Erythroblast (primary cell): ENCODE results near the gene KIRREL3.
"Not testable (repeated sequence)": the region's sequence is repeated elsewhere in the genome, so short reads cannot be mapped to it uniquely, and the experiment has no call there.

ENCODE experiments used
- DNase-seq, 2 experiments: peaks; one replicate each; lab custom pipeline; 2025; lab: John Stamatoyannopoulos, UW
- GATA1 ChIP-seq: IDR thresholded peaks from 2 replicates; pipeline ENCODE4 v1.6.1; 2011; ENCODE audit warnings: low read depth, mild to moderate bottlenecking, control low read depth, low read length, moderate library complexity
- POLR2A ChIP-seq: IDR thresholded peaks from 2 replicates; pipeline ENCODE4 v1.6.1; 2011; ENCODE audit warnings: mild to moderate bottlenecking, low read length

The KIRREL3 gene

GRCh38 chr11:126405906-126406305 is 594.7 kb downstream of the KIRREL3 start:
- TF ChIP-seq GATA1 (no peak), POLR2A (no peak)
- no peak for DNase-seq

DNA sequence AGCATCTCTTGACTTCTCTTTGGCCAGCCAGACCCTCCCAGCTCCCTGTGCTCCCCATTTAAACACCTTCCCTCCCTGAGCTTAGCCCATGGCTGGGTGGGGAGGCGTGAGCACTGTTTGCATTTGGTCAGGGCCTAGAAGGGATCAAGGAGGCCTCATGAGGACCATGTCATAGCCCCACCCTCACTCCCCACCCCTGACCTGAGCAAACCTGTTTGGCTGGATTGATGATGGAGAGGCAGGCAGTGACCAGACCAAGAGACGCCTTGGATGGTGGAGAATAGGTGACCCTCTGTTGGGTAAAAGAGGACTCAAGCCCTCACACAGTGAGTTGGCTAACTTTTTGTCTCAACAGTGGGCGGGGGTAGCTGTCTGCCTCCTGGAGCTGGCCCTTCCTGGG is 595.2 kb downstream of the KIRREL3 start:
- DNase-seq: no peak

GRCh38 chr11:126404367-126404766 is 596.2 kb downstream of the KIRREL3 start:
- TF ChIP-seq GATA1: no peak
- no peak for DNase-seq

More for the DNA sequence above, 595.2 kb downstream of the KIRREL3 start:
- TF ChIP-seq POLR2A (no peak), GATA1 (no peak)

DNA sequence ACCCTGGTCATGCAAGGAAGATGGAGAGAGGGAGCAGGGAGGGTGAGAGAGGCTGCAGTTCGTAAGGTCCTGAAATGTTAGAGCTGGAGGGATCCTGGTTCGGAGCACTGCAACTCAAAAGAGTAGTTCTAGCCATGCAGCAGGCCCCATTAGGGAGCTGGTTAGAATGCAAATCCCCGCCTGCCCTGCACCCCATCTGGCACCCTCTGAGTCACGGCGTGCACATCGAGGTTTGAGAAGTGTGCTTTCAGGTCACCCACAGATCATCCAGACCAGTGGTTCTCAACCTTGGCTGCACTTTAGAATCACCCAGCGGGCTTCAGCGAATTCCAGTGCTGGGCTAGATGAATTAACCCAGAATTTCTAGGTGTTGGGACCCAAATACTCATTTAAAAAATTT is 596.9 kb downstream of the KIRREL3 start:
- DNase-seq: no peak
- TF ChIP-seq POLR2A (no peak), GATA1 (no peak)

- DNase-seq: no peak
- TF ChIP-seq POLR2A (no peak), GATA1 (no peak)
Measured at GRCh38 chr11:126403022-126403581, 597.5 kb downstream of the KIRREL3 start.

DNA sequence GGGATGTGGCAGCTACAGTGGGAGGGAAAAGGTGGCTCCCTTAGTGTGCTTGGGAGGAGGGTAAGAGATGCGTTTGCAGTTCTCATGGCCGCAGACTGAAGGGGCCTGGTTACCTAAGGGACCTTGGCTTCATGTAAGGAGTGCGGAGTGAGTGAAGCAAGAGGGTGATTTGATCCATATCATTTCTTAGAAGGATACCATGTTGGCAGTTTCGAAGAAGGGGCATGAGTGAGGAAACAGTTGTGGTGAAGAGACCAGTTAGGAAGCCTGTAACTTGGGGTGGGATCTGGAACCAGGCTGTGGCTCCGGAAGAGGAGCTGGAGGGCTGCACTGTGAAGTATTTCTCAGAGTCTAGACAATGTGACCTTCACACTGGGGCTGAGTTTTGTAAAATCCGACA is 600.1 kb downstream of the KIRREL3 start:
- no peak for TF ChIP-seq POLR2A
- no peak for TF ChIP-seq GATA1
- DNase-seq: no peak

DNA sequence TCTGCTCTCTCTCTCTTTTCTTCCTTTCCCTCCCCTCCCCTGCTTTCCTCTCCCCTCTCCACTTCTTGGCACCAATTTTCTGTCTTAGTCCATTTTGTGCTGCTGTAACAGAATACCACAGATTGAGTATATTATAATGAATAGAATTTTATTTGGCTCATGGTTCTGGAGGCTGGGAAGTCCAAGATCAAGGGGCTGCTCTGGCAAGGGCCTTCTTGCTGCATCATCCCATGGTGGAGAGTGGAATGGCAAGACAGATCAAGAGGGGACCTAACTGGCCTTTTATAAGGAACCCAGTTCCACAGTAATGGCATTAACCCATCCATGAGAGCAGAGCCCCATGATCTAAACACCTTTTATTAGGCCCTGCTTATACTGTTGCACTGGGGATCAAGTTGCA is 600.6 kb downstream of the KIRREL3 start:
- no peak for TF ChIP-seq GATA1
- TF ChIP-seq POLR2A: no peak
- no peak for DNase-seq

DNA sequence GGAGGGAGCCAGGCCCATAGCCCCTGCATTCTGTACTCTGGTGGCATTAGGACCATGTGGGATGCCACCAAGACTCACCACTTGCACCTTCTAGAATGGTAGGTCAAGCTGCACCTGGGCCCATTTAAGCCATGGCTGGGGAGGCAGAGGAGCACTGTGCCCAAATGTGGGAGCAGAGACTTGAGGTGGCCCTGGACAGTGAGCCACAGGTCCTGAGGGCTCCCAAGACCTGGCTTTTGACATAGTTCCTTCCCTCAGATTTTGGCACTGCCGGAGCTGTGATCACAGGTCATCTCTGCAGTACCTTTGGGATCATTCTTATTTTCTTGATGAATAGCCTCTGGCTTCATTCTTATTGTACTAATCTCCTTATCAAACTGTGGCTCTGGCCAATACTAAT is 601.8 kb downstream of the KIRREL3 start:
- TF ChIP-seq GATA1 (no peak), POLR2A (no peak)
- no peak for DNase-seq

- DNase-seq: no peak
- TF ChIP-seq POLR2A: no peak
- TF ChIP-seq GATA1: no peak
Measured at GRCh38 chr11:126398296-126398695, 602.3 kb downstream of the KIRREL3 start.

- TF ChIP-seq GATA1: no peak
- TF ChIP-seq POLR2A: no peak
- no peak for DNase-seq
Measured at GRCh38 chr11:126396965-126397364, 603.6 kb downstream of the KIRREL3 start.

DNA sequence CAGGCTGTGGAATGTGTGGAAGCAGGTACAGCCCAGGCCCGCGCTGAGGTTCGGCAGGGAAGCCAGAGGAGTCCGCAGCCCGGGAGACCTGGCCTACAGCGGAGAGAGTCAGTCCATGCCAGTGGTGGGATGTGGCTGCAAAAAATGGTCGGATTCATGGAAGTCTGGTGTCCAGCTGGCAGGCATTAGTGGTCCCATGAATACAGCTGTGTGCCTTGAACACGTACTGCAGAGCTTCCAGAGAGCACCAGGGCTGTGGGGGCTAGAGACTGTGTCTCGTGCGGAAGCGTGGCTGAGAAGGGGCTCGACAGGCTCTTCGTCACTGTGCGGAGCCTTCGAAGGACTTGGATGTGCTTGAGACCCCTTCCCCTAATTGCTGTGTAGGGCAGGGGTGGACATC is 604.3 kb downstream of the KIRREL3 start:
- DNase-seq: not testable (repeated sequence)

DNA sequence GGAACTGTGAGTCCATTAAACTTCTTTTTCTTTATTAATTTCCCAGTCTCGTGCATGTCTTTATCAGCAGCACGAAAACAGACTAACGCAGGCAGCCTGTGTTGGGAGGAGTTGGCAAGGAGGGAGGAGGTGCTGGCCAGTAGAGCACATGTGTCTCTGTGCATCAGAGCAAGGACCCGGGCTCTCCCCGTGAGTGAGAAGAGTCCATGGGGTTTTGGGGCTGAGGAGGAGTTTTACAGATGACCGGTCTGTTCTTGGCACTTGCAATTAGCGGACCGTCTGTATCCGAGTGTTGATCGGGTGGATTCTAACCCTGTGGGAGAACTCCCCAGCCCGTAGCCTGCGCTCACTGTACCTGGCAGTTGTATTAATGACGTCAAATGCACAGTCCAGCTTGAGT is 604.8 kb downstream of the KIRREL3 start:
- not testable (repeated sequence) for DNase-seq

GRCh38 chr11:126394634-126395072 is 605.9 kb downstream of the KIRREL3 start:
- DNase-seq: not testable (repeated sequence)

- DNase-seq: no peak
- no peak for TF ChIP-seq POLR2A
- no peak for TF ChIP-seq GATA1
Measured at GRCh38 chr11:126394036-126394435, 606.5 kb downstream of the KIRREL3 start.

DNA sequence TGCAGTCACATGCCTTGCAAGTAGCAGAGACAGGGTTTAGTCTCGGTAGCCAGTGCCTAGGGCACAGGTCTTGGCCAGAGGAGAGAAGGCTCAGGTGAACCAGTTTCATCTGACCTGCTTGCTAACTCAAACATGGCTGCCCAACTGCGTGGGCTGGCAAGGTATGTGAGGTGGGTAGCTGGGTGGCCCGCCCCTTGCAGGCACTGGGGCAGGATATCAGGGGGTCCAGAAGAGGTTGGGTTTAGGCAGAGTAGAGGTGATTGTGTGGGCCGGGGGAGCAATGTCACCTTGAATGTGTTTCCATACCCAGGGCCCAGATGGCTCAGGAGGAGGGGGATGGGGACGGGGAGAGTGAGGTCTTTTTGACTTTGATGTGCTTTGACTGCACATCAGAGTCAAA is 607.4 kb downstream of the KIRREL3 start:
- DNase-seq: no peak
- TF ChIP-seq GATA1: no peak
- no peak for TF ChIP-seq POLR2A

- DNase-seq: no peak
- TF ChIP-seq POLR2A (no peak), GATA1 (no peak)
Measured at GRCh38 chr11:126392633-126393013, 607.9 kb downstream of the KIRREL3 start.
